Adipocyte (in vitro differentiated cells): Measurements from ENCODE around the gene ETFDH.
A peak's percentile ranks its signal among the peaks of the same experiment; 100 is the strongest.
"Not testable (repeated sequence)": the region's sequence is repeated elsewhere in the genome, so short reads cannot be mapped to it uniquely, and the experiment has no call there.

ENCODE experiments used
- DNase-seq: peaks from one replicate; pipeline ENCODE4 v3.0.0-alpha.2; 2015; ENCODE audit warnings: low read depth
- H3K27me3 ChIP-seq: replicated peaks from 2 replicates; pipeline ENCODE4 v1.7.0; 2013; ENCODE audit warnings: mild to moderate bottlenecking, low read length, moderate library complexity; ENCODE audit not compliant: control insufficient read depth, insufficient read depth
- H3K36me3 ChIP-seq: 2 replicates; pipeline ENCODE4 v1.7.0; 2013; ENCODE audit warnings: low read length, mild to moderate bottlenecking, moderate library complexity; ENCODE audit not compliant: control insufficient read depth, insufficient read depth, severe bottlenecking
- H3K4me1 ChIP-seq: 2 replicates; pipeline ENCODE4 v1.7.0; 2013; ENCODE audit warnings: mild to moderate bottlenecking, low read length, moderate library complexity; ENCODE audit not compliant: control insufficient read depth, insufficient read depth
- H3K4me3 ChIP-seq: 2 replicates; pipeline ENCODE4 v1.7.0; 2013; ENCODE audit warnings: mild to moderate bottlenecking, low read length, moderate library complexity
- H3K9ac ChIP-seq: 2 replicates; pipeline ENCODE4 v1.7.0; 2013; ENCODE audit warnings: mild to moderate bottlenecking, low read length, moderate library complexity
- H3K9me3 ChIP-seq: 2 replicates; pipeline ENCODE4 v1.7.0; 2013; ENCODE audit warnings: mild to moderate bottlenecking, low read length, moderate library complexity; ENCODE audit not compliant: control insufficient read depth

The ETFDH gene

DNA sequence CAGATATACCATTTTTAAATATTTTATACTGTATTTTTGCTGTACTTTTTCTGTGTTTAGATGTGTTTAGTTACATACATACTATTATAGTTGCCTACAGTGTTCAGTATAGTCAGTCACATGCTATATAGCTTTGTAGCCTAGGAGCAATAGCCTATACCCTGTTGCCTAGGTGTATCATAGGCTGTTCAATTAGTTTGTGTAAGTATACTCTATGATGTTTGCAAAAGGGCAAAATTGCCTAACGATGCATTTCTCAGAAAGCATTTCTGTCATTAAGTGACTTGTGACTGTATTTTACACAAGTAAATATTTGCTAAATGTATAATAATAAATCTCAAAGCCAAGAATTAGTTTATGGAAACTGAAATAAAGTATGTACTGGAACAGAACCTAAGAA lies 9.5 kb downstream of the ETFDH start:
- Histone ChIP-seq H3K4me3 (no peak overlapping the region), H3K27me3 (no peaks in the 10 kb centered on the region), H3K36me3 (peaks cover 50% of the 10 kb centered on the region), H3K9ac (no peak overlapping the region), H3K9me3 (no peaks in the 10 kb centered on the region), H3K4me1 (peaks cover 10% of the 10 kb centered on the region)
- no peak for DNase-seq

DNA sequence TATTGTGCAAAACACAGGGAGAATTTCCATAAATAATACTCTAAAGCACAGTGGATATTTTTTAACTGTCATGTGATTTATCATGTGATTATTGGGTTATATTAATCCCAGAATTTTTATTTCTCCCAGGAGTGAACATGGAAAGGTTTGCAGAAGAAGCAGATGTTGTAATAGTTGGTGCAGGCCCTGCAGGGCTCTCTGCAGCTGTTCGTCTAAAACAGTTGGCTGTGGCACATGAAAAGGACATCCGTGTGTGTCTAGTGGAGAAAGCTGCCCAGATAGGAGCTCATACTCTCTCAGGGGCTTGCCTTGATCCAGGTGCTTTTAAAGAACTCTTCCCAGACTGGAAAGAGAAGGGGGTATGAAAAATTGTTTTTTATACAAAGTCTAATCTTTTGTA lies 10.0 kb downstream of the ETFDH start:
- Histone ChIP-seq H3K27me3 (no peaks in the 10 kb centered on the region), H3K9me3 (no peaks in the 10 kb centered on the region), H3K36me3 (peaks cover 54% of the 10 kb centered on the region), H3K4me1 (peaks cover 10% of the 10 kb centered on the region), H3K4me3 (no peak overlapping the region), H3K9ac (no peak overlapping the region)
- DNase-seq: no peak

DNA sequence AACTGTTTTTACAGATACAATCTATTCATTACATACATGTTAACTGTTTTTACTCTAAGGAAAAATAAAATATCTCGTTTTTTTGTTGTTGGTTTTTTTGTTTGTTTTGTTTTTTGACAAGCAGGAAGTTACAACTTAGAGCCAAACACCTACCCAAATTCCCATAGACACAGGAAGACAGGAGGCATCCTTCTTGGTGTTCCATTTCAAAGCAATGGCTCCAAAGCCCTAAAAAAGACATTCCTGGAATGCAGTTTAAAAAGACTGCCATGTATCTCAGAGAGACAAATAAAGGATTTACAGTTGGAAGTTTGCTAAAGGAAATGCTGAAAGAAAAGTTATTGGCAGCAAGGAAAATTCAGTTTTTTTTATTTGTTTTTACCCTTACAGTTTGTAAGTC lies 16.7 kb downstream of the ETFDH start:
- Histone ChIP-seq H3K36me3 (peaks cover 66% of the 10 kb centered on the region), H3K9ac (no peak overlapping the region), H3K4me3 (no peak overlapping the region), H3K9me3 (no peaks in the 10 kb centered on the region), H3K27me3 (no peaks in the 10 kb centered on the region), H3K4me1 (peaks cover 2% of the 10 kb centered on the region)
- DNase-seq: no peak

DNA sequence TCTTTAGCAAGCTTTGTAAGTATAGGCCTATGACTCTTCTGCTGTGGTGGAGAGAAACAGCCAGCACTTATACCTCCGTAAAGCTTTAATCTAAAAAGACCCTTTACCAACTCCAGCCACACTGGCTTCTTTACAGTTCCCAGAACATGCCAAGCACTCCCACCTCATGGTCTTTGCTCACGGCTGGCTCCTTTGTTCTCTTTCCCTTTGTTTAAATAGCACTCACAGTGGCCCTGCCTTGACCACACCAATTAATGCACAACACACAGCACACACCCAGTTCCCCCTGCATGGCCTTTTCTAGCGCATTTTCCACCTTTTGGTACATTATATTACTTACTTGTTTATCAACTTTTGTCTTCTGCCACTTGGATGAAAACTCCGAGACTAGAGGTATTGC lies 32.2 kb downstream of the ETFDH start:
- no peaks in the 10 kb centered on the region for H3K27me3 ChIP-seq
- DNase-seq: no peak

DNA sequence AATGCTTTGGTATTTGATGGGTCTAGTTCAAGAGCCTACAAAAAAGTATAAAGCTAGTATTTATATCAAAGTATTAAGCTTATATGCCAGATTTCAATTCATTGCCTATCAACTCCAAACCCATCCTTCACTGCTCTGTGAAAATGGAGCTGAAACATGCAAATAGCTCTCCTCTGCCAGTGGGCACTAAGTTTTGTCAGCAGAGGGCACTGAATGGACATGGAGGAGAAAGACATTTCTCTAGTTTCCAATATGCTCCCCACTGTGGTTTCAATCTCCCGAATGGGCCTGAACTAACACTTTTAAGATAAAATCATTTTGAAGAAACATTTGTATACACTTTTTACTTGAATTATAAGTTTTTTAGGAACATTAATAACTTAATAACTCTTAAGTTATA lies 38.7 kb downstream of the ETFDH start:
- H3K9ac ChIP-seq: no peak overlapping the region
- no peaks in the 10 kb centered on the region for H3K27me3 ChIP-seq
- H3K4me3 ChIP-seq: no peak overlapping the region
- no peaks in the 10 kb centered on the region for H3K4me1 ChIP-seq
- no peaks in the 10 kb centered on the region for H3K9me3 ChIP-seq
- H3K36me3 ChIP-seq: peaks cover 95% of the 10 kb centered on the region
- peak; percentile 19 for DNase-seq

More for the DNA sequence above, 32.2 kb downstream of the ETFDH start:
- Histone ChIP-seq H3K9ac (no peak overlapping the region), H3K36me3 (peaks cover 85% of the 10 kb centered on the region), H3K9me3 (no peaks in the 10 kb centered on the region), H3K4me1 (no peaks in the 10 kb centered on the region), H3K4me3 (no peak overlapping the region)

DNA sequence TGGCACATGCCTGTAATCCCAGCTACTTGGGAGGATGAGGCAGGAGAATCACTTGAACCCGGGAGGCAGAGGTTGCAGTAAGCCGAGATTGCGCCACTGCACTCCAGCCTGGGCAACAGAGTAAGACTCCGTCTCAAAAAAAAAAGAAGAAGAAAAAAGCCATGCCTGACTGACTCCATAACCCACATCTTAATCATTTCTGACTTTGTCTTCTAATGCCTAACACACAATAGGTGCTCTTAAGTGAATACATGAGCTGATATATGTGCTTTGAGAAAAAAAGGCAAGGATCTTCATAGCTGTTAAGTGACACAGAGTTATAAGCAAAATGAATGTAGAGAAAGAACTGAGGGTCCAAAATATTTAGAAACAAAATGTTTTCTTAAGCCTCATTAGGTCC lies 40.5 kb downstream of the ETFDH start:
- not testable (repeated sequence) for H3K4me3 ChIP-seq, H3K4me1 ChIP-seq, H3K9ac ChIP-seq, H3K27me3 ChIP-seq, DNase-seq, H3K9me3 ChIP-seq
- peaks cover 94% of the 10 kb centered on the region for H3K36me3 ChIP-seq

DNA sequence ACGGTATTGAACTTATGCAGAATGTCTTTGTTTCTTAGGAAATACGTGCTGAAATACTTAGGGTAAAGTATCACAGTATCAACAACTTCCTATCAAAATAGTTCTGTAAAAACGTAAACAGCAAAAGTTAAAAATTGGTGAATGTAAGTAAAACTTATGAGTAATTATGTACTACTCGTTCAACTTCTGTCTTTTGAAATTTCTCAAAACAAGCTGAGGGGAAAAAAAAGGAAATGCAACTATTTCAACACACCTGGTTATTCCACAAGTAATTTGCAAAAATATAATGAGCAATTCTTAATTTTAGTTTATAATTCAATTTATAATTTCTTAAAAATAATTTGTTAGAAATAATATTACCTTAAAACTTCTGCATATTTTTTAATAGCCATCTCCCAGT lies 42.8 kb downstream of the ETFDH start:
- Histone ChIP-seq H3K4me3 (no peak overlapping the region), H3K9me3 (no peaks in the 10 kb centered on the region), H3K36me3 (peaks cover 95% of the 10 kb centered on the region), H3K4me1 (peaks cover 4% of the 10 kb centered on the region), H3K27me3 (no peaks in the 10 kb centered on the region), H3K9ac (no peak overlapping the region)
- no peak for DNase-seq

DNA sequence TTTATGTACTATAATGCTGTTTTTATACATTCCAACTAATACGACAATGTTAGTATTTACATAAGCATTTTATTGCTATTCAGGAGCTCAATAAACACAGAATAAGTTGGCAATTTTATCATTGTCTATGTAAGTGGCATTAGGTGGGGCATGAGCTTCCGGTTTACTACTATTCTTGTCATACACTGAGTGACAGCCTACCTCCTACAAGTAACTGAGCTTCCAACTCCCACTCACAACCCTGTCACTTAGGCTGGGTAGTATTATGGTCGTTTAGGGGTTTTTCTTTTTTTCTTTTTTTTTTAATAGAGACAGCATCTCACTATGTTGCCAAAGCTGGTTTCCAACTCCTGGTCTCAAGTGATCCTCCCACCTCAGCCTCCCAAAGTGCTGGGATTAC lies 43.7 kb downstream of the ETFDH start:
- peaks cover 6% of the 10 kb centered on the region for H3K4me1 ChIP-seq
- H3K27me3 ChIP-seq: no peaks in the 10 kb centered on the region
- H3K4me3 ChIP-seq: no peak overlapping the region
- H3K36me3 ChIP-seq: peaks cover 92% of the 10 kb centered on the region
- DNase-seq: no peak
- no peaks in the 10 kb centered on the region for H3K9me3 ChIP-seq
- H3K9ac ChIP-seq: no peak overlapping the region

DNA sequence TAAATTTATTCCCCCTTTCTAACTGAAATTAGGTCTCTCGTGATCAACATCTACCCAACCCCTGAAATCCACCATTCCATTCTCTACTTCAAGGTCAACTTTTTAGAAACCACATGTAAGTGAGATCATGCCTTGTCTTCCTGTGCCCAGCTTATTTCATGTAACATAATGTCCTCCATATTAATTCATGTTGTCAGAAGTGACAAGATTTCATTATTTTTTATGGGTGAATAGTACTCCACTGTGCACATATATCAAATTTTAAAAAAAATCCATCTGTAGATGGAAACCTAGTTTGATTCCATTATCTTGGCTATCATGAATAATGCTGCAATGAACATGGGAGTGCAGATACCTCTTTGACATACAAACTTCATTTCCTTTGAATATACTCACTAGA lies 49.6 kb downstream of the ETFDH start:
- H3K4me1 ChIP-seq: peaks cover 18% of the 10 kb centered on the region
- H3K9me3 ChIP-seq: no peaks in the 10 kb centered on the region
- H3K4me3 ChIP-seq: peak overlapping the region; percentile 93
- no peak overlapping the region for H3K9ac ChIP-seq
- no peak for DNase-seq
- H3K27me3 ChIP-seq: no peaks in the 10 kb centered on the region
- H3K36me3 ChIP-seq: peaks cover 42% of the 10 kb centered on the region

DNA sequence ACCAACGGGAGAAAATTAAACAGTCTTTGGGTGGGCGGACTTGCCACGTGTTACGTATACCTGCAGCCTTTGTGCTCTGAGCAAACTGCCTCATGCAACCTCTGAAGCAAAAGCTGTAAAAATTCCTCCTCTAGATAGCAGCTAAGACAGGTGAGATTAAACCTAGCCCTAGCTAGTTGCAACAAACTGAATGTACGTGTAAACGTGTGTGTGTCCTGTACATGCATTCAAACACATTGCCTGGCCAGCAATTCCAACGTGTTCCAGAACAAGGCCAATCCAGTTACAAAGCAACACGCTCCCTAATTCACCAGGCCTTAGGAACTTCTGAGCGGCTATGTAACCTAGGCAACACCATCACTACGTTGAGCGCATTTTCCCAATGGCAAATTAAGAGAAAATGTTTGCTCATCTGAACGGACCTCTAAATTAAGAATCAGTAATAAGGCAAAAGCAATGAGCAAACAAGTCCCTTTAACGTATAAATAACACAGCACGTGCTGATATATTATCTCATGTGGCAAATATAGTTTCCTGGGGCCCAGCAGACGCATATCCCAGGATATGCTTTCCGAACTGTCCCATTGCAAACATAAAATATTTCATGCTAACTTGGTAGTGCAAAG lies 50.3 kb downstream of the ETFDH start:
- peak; percentile 65 for DNase-seq
- H3K4me3 ChIP-seq: peak overlapping the region; percentile 93
- H3K4me1 ChIP-seq: peaks cover 18% of the 10 kb centered on the region
- no peaks in the 10 kb centered on the region for H3K27me3 ChIP-seq
- H3K36me3 ChIP-seq: peaks cover 35% of the 10 kb centered on the region
- H3K9ac ChIP-seq: peak overlapping the region; percentile 97
- H3K9me3 ChIP-seq: no peaks in the 10 kb centered on the region

DNA sequence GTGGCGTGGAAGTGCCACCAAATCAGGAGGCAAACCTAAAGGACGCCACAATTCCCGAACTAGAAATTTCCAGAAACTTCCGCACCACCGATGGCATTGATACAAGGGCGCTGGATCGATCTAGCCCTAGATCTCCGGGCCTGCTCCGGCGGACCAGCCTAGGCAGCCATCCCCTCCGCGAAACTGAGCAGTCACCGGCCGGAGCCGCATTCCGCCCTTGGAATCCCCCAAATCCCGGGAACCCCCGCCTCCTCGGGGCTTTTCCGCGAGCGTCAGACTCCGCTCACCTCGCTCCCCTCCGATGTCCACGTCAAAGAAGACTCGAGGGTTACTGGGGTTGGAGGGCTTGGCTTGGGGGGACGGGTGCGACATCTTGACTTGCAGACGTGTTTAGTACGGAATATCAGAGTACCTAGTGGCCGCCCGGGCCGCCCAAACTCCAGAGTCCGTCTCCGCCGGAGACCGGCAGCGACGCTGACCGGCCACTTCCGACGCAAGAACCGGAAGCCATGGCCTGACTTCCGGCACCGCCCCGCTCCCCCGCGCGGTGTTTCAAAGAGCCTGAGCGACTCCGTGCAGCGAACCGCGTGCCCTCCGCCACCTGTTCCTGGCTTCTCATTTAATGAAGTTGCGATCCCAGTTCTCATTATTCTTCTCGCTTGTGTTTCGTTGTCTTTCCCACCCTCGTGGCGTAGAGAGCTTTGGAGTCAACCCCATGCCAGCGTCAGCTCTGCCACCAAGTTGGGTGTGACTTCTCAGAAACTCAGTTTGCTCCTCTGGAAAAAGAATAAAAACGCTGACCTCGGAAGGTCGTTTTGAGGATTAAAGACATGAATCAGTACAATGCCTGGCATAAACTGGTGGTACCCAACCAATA lies 51.1 kb downstream of the ETFDH start, which contains the start of gene PPID:
Gene PPID (minus strand): TSS at position 480 of the 877 bp plus-strand sequence. CDS start 108 bp downstream, at position 372.
- Histone ChIP-seq H3K36me3 (peaks cover 28% of the 10 kb centered on the region), H3K9ac (peak within 1 kb of the TSS; percentile 97), H3K27me3 (no peaks in the 10 kb centered on the region), H3K4me3 (peak within 1 kb of the TSS; percentile 93), H3K4me1 (peaks cover 18% of the 10 kb centered on the region), H3K9me3 (no peaks in the 10 kb centered on the region)
- DNase-seq: peak; percentile 92
